ENCODE results near the gene TRMU. TPM values are rescaled to one million over a fixed set of nuclear protein-coding genes. Genes with fewer than 3 reads are reported as not detected.

TRMU gene, protein sequence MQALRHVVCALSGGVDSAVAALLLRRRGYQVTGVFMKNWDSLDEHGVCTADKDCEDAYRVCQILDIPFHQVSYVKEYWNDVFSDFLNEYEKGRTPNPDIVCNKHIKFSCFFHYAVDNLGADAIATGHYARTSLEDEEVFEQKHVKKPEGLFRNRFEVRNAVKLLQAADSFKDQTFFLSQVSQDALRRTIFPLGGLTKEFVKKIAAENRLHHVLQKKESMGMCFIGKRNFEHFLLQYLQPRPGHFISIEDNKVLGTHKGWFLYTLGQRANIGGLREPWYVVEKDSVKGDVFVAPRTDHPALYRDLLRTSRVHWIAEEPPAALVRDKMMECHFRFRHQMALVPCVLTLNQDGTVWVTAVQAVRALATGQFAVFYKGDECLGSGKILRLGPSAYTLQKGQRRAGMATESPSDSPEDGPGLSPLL
- 28.3 and 31.9 TPM in 2 replicates for total RNA-seq

DNA sequence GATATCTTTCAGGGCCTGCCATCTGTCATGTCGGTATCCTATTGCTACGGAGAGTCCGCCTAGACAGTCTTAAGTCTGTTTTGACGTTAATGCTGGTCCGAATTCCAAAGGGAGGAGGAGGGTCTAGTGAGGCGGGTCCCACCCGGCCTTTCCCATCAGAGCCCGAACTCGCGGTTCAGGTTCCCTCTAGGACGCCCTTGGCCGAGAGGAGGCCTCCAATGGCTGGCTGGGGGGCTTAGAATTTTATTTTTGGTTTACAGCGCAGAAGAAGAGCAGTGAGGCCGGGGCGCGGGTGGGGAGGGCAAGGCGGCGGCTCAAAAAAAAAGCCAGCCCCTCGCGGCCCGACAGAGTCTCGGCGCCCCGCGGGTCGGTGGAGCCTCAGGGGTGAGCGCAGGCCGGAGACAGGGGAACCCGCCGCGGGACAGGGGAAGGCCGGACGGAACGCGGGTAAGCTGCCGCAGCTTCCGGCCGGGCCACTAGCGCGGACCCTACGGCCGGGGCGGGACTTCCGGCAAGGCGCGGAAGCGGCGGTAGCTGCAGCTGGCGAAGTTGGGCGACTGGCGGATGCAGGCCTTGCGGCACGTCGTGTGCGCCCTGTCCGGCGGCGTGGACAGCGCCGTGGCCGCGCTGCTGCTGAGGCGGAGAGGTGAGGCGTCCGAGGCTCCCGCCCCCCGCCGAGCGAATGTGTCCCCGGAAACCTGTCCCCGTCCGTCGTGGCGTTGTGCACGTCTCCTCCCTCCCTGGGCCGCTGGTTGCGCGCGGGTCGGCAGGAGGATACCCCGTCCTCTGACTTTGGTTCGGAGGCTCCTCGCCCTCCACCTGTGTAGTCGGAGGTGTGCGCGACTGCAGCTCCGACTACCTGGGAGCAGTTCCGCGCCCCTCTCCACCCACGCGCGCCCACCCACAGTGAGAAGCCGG, at the start of gene TRMU:
TSS of gene TRMU (plus strand) at position 514 of the 918 bp plus-strand sequence. CDS start at position 565, 51 bp downstream.

DNA sequence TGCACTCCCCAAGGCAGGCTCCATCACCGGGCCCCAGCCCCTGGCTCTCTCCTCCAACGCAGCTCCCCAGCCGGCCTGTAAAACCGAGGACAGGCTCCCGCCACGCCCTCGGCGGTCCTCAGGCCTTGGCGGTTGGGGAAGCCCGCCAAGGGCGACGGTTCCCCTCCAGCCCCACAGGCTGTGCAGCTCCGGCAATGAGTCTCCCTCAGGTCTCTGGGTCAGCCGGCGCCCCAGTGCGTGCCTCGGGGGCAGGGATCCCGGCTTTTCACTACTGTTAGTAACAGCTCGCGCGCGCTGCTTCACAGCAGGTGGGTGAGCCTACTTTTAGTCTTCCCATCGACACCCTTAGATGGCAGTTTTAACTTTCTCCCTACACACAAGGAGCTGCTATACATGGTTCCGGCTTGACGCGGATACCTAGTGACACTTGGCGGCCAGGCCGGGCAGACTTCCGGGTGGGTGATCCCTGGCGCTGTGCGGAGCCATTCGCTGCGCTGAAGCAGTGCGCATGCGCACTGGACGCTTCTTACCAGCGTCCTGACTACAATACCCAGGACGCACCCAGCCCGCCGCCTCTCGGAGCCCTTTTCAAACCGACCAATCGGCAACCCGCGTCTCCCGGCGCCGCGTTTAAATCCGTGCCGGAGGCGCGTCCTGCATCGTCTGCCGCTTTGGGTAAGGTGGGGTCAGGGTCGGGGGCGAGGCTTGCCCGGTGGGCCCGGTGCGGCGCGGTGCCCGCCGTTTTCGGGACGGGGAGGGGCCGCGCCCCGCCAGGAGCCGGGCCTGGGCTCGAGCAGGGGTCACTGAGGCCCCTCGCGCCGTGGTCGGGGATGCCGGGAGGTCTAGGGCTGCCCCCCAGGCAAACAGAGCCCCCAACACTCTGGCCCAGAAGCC, 39.0 kb upstream of the TRMU start, which contains the start of gene GTSE1:
TSS of gene GTSE1 (plus strand) at position 614 of the 894 bp plus-strand sequence. CDS start 531 bp downstream, outside the sequence.

Other genes with a start within 250 kb of the TRMU start
- 8.8 and 16.0 TPM in 2 replicates for gene PPARA, start 185.2 kb upstream of the TRMU start, total RNA-seq
- 10.1 and 11.9 TPM in 2 replicates for gene CDPF1, start 85.4 kb upstream of the TRMU start, total RNA-seq
- gene PKDREJ, start 72.4 kb upstream of the TRMU start, total RNA-seq = not detected in 2 replicates
- gene TTC38, start 67.7 kb upstream of the TRMU start, total RNA-seq = 24.0 and 35.4 TPM in 2 replicates
- 7.5 and 10.6 TPM in 2 replicates for gene GTSE1, start 38.8 kb upstream of the TRMU start, total RNA-seq
- gene CELSR1, start 201.9 kb downstream of the TRMU start, total RNA-seq = 0.15 and 0.32 TPM in 2 replicates